CD4-positive, alpha-beta T cell (primary cell): ENCODE measurements around the gene TRRAP. TPM values are rescaled to one million over a fixed set of nuclear protein-coding genes. Genes with fewer than 3 reads are reported as not detected.

ENCODE experiments used
- ATAC-seq: fragments of 200-7000 bp; cut with Tn5 transposase; one replicate; pipeline ENCODE4 v1.10.0; 2022; ENCODE audit warnings: mild to moderate bottlenecking; ENCODE audit not compliant: poor library complexity
- CTCF ChIA-PET: fragments of 350-600 bp; sonication (Branson Sonifier 250); formaldehyde crosslinking; loops from one replicate; lab custom pipeline; 2021; ENCODE audit warnings: antibody characterized with exemption, inconsistent platforms; lab: Charles Lee
- POLR2A ChIA-PET: fragments of 350-600 bp; sonication (Branson Sonifier 250); formaldehyde crosslinking; loops from one replicate; lab custom pipeline; 2021; ENCODE audit warnings: antibody characterized with exemption, inconsistent platforms; lab: Charles Lee
- DNase-seq, 14 experiments: peaks; one replicate each; pipeline ENCODE4 v3.0.0-alpha.2; 2013 to 2020; ENCODE audit warnings: mixed read lengths in 2 of 14
- H3K27ac ChIP-seq, 2 donors: one replicate each; pipeline versions ENCODE4 v1.5.1 to v1.7.0; 2013; ENCODE audit warnings: low read length in 2 of 2, low read depth in 1 of 2, mild to moderate bottlenecking in 1 of 2
- H3K27me3 ChIP-seq, 2 experiments: 1 replicate in 1 of 2; 2 replicates in 1 of 2; pipeline versions ENCODE4 v1.6.1 to v1.7.0; 2013; ENCODE audit warnings: low read length in 2 of 2, control low read depth in 1 of 2, mild to moderate bottlenecking in 1 of 2, moderate library complexity in 1 of 2; ENCODE audit not compliant: insufficient read depth in 2 of 2, control insufficient read depth in 1 of 2
- H3K36me3 ChIP-seq: one replicate; pipeline ENCODE4 v1.6.1; 2013; ENCODE audit warnings: low read length, control low read depth; ENCODE audit not compliant: insufficient read depth
- H3K4me1 ChIP-seq: one replicate; pipeline ENCODE4 v1.6.1; 2013; ENCODE audit warnings: low read length, control low read depth; ENCODE audit not compliant: insufficient read depth
- H3K4me3 ChIP-seq: one replicate; pipeline ENCODE4 v1.5.1; 2013; ENCODE audit warnings: mild to moderate bottlenecking, low read length, moderate library complexity
- H3K9me3 ChIP-seq, 2 experiments: 1 replicate in 1 of 2; 2 replicates in 1 of 2; pipeline versions ENCODE4 v1.6.1 to v1.7.0; 2013; ENCODE audit warnings: low read length in 2 of 2, mild to moderate bottlenecking in 2 of 2, control low read depth in 1 of 2, moderate library complexity in 1 of 2; ENCODE audit not compliant: control insufficient read depth in 1 of 2, insufficient read depth in 1 of 2
- H3K27ac Mint-ChIP-seq: one replicate; pipeline ENCODE4 v1.8.0; 2020; ENCODE audit warnings: mixed read lengths
- H3K27me3 Mint-ChIP-seq: one replicate; pipeline ENCODE4 v1.8.0; 2021; ENCODE audit warnings: mixed read lengths
- H3K36me3 Mint-ChIP-seq: one replicate; pipeline ENCODE4 v1.8.0; 2021; ENCODE audit warnings: low read depth, mixed read lengths
- H3K4me1 Mint-ChIP-seq: one replicate; pipeline ENCODE4 v1.8.0; 2021; ENCODE audit warnings: low read depth, mixed read lengths
- H3K4me3 Mint-ChIP-seq: one replicate; pipeline ENCODE4 v1.8.0; 2020; ENCODE audit warnings: mild to moderate bottlenecking, mixed read lengths
- H3K9me3 Mint-ChIP-seq: one replicate; pipeline ENCODE4 v1.8.0; 2020; ENCODE audit warnings: mixed read lengths
- intact Hi-C, 2 experiments: fragments of 100-400 bp; cut with DNase I in 1 of 2; cut with micrococcal nuclease in 1 of 2; formaldehyde crosslinking; loops; one replicate each; pipeline versions ENCODE4 v1.15.1 to v1.9.0; 2023 to 2025; cut with DNase I, micrococcal nuclease
- total RNA-seq, 174 experiments: library from RNA in 2 of 174; stranded (reverse) in 2 of 174; gene quantifications; one replicate each; pipeline ENCODE4 v1.2.3 and lab custom pipeline; 2021 to 2026
- TF ChIP-seq, protein P1 (sequence below): fragments of 200-600 bp; IDR thresholded peaks from one replicate; pipeline ENCODE4 v1.8.0; 2022; ENCODE audit warnings: antibody characterized with exemption, mild to moderate bottlenecking

TRRAP gene
- total RNA-seq, 2 experiments from 2014 or later = 47.9 to 48.3 TPM

DNA sequence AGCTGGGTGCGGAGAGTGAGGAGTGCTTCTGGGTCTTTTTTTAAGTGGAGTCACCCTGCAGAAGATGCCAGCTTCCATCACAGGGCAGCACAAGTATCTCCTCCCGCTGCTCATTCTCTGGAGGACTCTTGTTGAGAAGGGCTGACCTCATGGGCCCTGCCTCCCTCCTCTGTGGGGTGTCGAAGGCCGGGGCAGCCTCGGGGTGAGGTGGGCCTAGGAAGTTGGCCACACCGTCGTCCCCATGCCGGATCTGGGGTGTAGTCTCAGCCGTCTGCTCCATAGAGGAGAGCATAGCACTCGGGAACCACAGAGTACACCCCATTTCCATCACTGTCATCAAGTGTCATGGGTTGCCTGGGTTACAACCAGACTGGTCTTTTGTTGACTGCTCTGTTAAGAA, 85.0 kb downstream of the TRRAP start:
- H3K27me3 Mint-ChIP-seq = no peaks in the 10 kb centered on the region
- Histone ChIP-seq H3K9me3 (no peaks in the 10 kb centered on the region), H3K27ac (no peak overlapping the region), H3K36me3 (peaks cover 85% of the 10 kb centered on the region), H3K4me1 (no peaks in the 10 kb centered on the region), H3K27me3 (no peaks in the 10 kb centered on the region), H3K4me3 (no peak overlapping the region)
- intact Hi-C loops = no loop called here
- no peak overlapping the region for H3K27ac Mint-ChIP-seq
- no peaks in the 10 kb centered on the region for H3K9me3 Mint-ChIP-seq
- H3K4me1 Mint-ChIP-seq = no peaks in the 10 kb centered on the region
- TF ChIP-seq, protein P1, sequence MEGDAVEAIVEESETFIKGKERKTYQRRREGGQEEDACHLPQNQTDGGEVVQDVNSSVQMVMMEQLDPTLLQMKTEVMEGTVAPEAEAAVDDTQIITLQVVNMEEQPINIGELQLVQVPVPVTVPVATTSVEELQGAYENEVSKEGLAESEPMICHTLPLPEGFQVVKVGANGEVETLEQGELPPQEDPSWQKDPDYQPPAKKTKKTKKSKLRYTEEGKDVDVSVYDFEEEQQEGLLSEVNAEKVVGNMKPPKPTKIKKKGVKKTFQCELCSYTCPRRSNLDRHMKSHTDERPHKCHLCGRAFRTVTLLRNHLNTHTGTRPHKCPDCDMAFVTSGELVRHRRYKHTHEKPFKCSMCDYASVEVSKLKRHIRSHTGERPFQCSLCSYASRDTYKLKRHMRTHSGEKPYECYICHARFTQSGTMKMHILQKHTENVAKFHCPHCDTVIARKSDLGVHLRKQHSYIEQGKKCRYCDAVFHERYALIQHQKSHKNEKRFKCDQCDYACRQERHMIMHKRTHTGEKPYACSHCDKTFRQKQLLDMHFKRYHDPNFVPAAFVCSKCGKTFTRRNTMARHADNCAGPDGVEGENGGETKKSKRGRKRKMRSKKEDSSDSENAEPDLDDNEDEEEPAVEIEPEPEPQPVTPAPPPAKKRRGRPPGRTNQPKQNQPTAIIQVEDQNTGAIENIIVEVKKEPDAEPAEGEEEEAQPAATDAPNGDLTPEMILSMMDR = no peak
- DNase-seq = no peak
- ChIA-PET CTCF (no interaction called here), POLR2A (no interaction called here)
- H3K4me3 Mint-ChIP-seq = no peak overlapping the region
- ATAC-seq = no peak
- peaks cover 95% of the 10 kb centered on the region for H3K36me3 Mint-ChIP-seq

DNA sequence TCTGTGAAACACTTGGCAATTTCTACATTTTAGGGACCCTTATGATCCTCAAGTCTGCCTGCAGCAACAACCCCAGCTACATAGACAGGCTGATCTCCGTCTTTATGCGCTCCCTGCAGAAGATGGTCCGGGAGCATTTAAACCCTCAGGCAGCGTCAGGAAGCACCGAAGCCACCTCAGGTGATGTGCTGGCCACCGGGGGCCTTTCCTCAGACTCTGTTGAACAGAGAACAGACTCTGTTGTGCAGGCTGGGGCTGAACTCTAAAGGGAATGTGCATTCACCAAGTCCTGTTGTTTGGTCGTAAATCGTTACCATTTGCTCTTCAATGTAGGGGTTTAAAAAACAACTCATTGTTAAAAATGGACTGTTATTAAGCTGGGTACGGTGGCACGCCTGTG, 86.3 kb downstream of the TRRAP start:
- TF ChIP-seq, protein P1 = no peak
- Mint-ChIP-seq H3K4me3 (no peak overlapping the region), H3K36me3 (peaks cover 95% of the 10 kb centered on the region), H3K27me3 (no peaks in the 10 kb centered on the region), H3K9me3 (no peaks in the 10 kb centered on the region), H3K4me1 (no peaks in the 10 kb centered on the region), H3K27ac (no peak overlapping the region)
- H3K27me3 ChIP-seq = no peaks in the 10 kb centered on the region
- no peaks in the 10 kb centered on the region for H3K9me3 ChIP-seq
- H3K4me3 ChIP-seq = no peak overlapping the region
- no peaks in the 10 kb centered on the region for H3K4me1 ChIP-seq
- peaks cover 85% of the 10 kb centered on the region for H3K36me3 ChIP-seq
- POLR2A ChIA-PET = interaction anchor here (0.7 kb wide), 1 partner anchor 21 kb away, joined by 3 read pairs; no protein-coding TSS in a partner anchor
- CTCF ChIA-PET = no interaction called here
- intact Hi-C loops = no loop called here
- no peak for ATAC-seq
- no peak for DNase-seq
- no peak overlapping the region for H3K27ac ChIP-seq

- no peaks in the 10 kb centered on the region for H3K27me3 ChIP-seq
- H3K4me3 ChIP-seq = no peak overlapping the region
- no peak overlapping the region for H3K27ac Mint-ChIP-seq
- POLR2A ChIA-PET = no interaction called here
- ATAC-seq (no peak), DNase-seq (no peak)
- H3K4me1 ChIP-seq = no peaks in the 10 kb centered on the region
- no peak overlapping the region for H3K27ac ChIP-seq
- H3K27me3 Mint-ChIP-seq = no peaks in the 10 kb centered on the region
- no peaks in the 10 kb centered on the region for H3K9me3 Mint-ChIP-seq
- peaks cover 95% of the 10 kb centered on the region for H3K36me3 Mint-ChIP-seq
- CTCF ChIA-PET = no interaction called here
- TF ChIP-seq, protein P1 = no peak
- H3K36me3 ChIP-seq = peaks cover 89% of the 10 kb centered on the region
- intact Hi-C loops = no loop called here
- no peaks in the 10 kb centered on the region for H3K9me3 ChIP-seq
- H3K4me1 Mint-ChIP-seq = no peaks in the 10 kb centered on the region
- no peak overlapping the region for H3K4me3 Mint-ChIP-seq
Measured at GRCh38 chr7:98968621-98969020, 90.3 kb downstream of the TRRAP start.
